Gastroesophageal sphincter (tissue), 4 donors: ENCODE measurements around the gene CFTR. TPM values are rescaled to one million over a fixed set of nuclear protein-coding genes. Genes with fewer than 3 reads are reported as not detected.

Experiments
- ATAC-seq: fragments of 150-250 bp; one replicate; pipeline ENCODE4 v1.9.1; 2016; ENCODE audit warnings: mild to moderate bottlenecking, moderate library complexity
- H3K27ac ChIP-seq, 4 donors: fragments of 200-600 bp; sonication (generic) in 3 of 4; 1 replicate in 3 of 4; 2 replicates in 1 of 4; pipeline ENCODE4 v1.5.1; 2016 to 2019
- H3K27me3 ChIP-seq: fragments of 200-600 bp; sonication (generic); one replicate; pipeline ENCODE4 v1.5.1; 2019
- H3K36me3 ChIP-seq, 2 donors: fragments of 200-600 bp; sonication (generic); one replicate each; pipeline ENCODE4 v1.5.1; 2019; ENCODE audit warnings: control low read depth in 1 of 2
- H3K4me1 ChIP-seq, 3 donors: fragments of 200-600 bp; sonication (generic); 1 replicate in 2 of 3; 2 replicates in 1 of 3; pipeline ENCODE4 v1.5.1; 2016 to 2019; ENCODE audit warnings: control low read depth in 2 of 3
- H3K4me3 ChIP-seq, 2 donors: fragments of 200-600 bp; sonication (generic); one replicate each; pipeline ENCODE4 v1.5.1; 2019; ENCODE audit warnings: mild to moderate bottlenecking in 1 of 2, moderate library complexity in 1 of 2
- H3K9me3 ChIP-seq, 3 donors: fragments of 200-600 bp; sonication (generic); one replicate each; pipeline ENCODE4 v1.5.1; 2017 to 2019; ENCODE audit warnings: control low read depth in 2 of 3
- EP300 ChIP-seq: sonication (generic); formaldehyde crosslinking; IDR thresholded peaks from one replicate; pipeline ENCODE4 v1.6.1; 2017; ENCODE audit warnings: antibody characterized with exemption, mild to moderate bottlenecking
- POLR2A ChIP-seq, 2 donors: fragments of 450-650 bp; IDR thresholded peaks; one replicate each; pipeline ENCODE4 v1.6.1; 2017; ENCODE audit warnings: antibody characterized with exemption in 2 of 2, mild to moderate bottlenecking in 2 of 2, moderate library complexity in 1 of 2
- POLR2AphosphoS5 ChIP-seq: sonication (generic); formaldehyde crosslinking; IDR thresholded peaks from one replicate; pipeline ENCODE4 v1.6.1; 2017; ENCODE audit warnings: antibody characterized with exemption
- WGBS, 2 donors: methylation state at CpG; one replicate each; pipeline ENCODE4 v1.1.5; 2018; ENCODE audit warnings: low coverage in 1 of 2; 5-methylcytosine and 5-hydroxymethylcytosine counted together
- total RNA-seq, 4 donors: library from RNA; depleted of rRNA; stranded (reverse); fragments of >200 nt; gene quantifications; one replicate each; pipeline ENCODE4 v1.1.0, GENCODE V29; 2016
- TF ChIP-seq, protein P1 (sequence below), 4 experiments: fragments of 200-600 bp in 2 of 4; fragments of 450-650 bp in 2 of 4; sonication (generic) in 1 of 4; IDR thresholded peaks; one replicate each; pipeline ENCODE4 v1.5.1; 2017 to 2019; ENCODE audit warnings: antibody characterized with exemption in 4 of 4, mild to moderate bottlenecking in 2 of 4, moderate library complexity in 2 of 4

The CFTR gene
- total RNA-seq, 4 donors from 2014 or later, result 1.9 TPM; not detected in 3

DNA sequence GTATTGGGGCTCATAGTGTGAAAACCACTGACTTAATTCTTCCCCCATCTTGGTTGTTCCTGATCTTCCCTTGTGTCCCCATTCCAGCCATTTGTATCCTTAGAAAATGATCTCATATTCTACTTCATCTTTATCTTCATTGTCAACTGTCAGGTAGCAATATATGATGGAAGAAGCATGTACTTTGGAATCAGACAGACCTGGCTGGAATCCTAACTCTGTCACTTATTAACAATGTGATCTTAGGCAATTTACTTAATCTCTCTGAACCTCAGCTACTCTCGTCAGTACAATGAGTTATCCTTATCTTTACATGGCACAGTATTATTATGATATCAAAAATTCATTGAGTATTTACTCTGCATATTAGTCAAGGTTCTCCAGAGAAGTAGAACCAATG is 10.1 kb downstream of the CFTR start:
- WGBS, 2 donors, result 67 to 89% methylated on average over 1 of the region's 1 CpG
- Histone ChIP-seq H3K4me1 (no peaks in the 10 kb centered on the region), H3K4me3 (no peak overlapping the region), H3K9me3 (no peaks in the 10 kb centered on the region), H3K27me3 (no peaks in the 10 kb centered on the region), H3K27ac (no peak overlapping the region), H3K36me3 (no peaks in the 10 kb centered on the region)
- no peak for ATAC-seq
- TF ChIP-seq EP300 (no peak), POLR2AphosphoS5 (no peak), POLR2A (IDR thresholded peaks at IDR 0.05) (no peak)
- TF ChIP-seq, protein P1, sequence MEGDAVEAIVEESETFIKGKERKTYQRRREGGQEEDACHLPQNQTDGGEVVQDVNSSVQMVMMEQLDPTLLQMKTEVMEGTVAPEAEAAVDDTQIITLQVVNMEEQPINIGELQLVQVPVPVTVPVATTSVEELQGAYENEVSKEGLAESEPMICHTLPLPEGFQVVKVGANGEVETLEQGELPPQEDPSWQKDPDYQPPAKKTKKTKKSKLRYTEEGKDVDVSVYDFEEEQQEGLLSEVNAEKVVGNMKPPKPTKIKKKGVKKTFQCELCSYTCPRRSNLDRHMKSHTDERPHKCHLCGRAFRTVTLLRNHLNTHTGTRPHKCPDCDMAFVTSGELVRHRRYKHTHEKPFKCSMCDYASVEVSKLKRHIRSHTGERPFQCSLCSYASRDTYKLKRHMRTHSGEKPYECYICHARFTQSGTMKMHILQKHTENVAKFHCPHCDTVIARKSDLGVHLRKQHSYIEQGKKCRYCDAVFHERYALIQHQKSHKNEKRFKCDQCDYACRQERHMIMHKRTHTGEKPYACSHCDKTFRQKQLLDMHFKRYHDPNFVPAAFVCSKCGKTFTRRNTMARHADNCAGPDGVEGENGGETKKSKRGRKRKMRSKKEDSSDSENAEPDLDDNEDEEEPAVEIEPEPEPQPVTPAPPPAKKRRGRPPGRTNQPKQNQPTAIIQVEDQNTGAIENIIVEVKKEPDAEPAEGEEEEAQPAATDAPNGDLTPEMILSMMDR (IDR thresholded peaks at IDR 0.05), result no peak

DNA sequence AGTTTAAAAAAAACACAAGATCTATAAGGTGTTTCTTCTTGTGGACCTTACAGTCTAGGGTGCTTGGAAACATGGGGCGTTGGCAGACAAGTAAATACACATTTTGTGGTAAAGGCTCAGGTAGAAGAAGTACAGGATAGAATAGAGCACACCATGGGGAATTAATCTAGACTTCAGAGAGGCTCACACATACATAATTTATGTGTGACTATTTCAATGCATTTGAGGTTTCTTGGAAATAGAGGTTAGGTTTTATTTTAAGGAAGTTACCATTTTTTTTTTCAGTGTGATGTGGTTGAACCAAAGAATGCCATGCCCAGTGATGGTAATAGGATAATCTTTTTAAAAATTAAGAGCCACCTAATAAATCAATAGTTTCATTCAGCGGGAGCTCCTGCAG is 12.8 kb downstream of the CFTR start:
- no peak overlapping the region for H3K4me3 ChIP-seq
- H3K9me3 ChIP-seq, result no peaks in the 10 kb centered on the region
- no peaks in the 10 kb centered on the region for H3K4me1 ChIP-seq
- H3K27me3 ChIP-seq, result no peaks in the 10 kb centered on the region
- WGBS, 2 donors, result 85 to 89% methylated on average over 2 of the region's 2 CpGs
- no peak for TF ChIP-seq EP300
- TF ChIP-seq, protein P1 (IDR thresholded peaks at IDR 0.05), result no peak
- TF ChIP-seq POLR2A (IDR thresholded peaks at IDR 0.05), result no peak
- no peak for TF ChIP-seq POLR2AphosphoS5
- H3K36me3 ChIP-seq, result no peaks in the 10 kb centered on the region
- H3K27ac ChIP-seq, result no peak overlapping the region
- ATAC-seq, result no peak

DNA sequence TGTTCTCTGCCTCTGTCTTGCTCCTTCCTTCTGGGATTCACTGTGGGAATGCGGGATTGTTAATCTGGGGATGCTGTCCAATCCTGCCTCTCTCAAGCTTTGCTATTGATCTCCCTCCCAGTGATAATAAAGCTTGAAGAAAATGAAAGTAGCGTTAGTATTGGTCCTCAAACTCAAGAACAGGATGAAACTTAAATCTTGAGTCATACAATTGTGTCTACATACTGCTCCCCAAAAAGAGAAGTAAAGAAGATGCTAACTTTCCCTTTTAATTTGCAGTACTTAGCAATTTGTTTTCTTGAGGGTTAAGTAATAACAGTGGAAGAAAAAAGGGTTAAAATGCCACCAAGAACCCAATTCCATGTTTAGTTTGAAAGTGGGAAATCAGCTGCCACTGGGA is 13.6 kb downstream of the CFTR start:
- no peaks in the 10 kb centered on the region for H3K9me3 ChIP-seq
- no peaks in the 10 kb centered on the region for H3K27me3 ChIP-seq
- H3K36me3 ChIP-seq, result no peaks in the 10 kb centered on the region
- ATAC-seq, result no peak
- no peak overlapping the region for H3K27ac ChIP-seq
- TF ChIP-seq EP300 (no peak), POLR2A (IDR thresholded peaks at IDR 0.05) (no peak), POLR2AphosphoS5 (no peak)
- TF ChIP-seq, protein P1 (IDR thresholded peaks at IDR 0.05), result no peak
- WGBS, 2 donors, result 80 to 87% methylated on average over 1 to 2 of the region's 2 CpGs
- H3K4me3 ChIP-seq, result no peak overlapping the region
- no peaks in the 10 kb centered on the region for H3K4me1 ChIP-seq

DNA sequence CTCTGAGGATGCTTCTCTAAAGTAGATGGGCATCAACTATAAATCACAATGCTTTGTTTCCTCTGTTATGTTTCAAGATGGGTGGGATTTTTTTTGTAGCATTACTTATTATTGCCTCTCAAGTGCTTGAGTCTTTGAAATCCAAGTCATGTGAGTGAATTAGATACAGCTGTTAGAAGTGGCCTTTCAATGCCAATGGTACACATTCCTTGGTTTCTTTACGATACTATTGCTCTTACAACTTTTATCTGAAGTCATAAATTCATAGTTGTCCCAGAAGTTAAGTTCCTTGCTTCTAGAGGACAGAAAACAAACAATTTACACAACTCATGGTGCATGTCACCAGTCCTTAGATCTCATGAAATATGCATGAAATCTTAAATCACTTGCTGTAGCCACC is 15.5 kb downstream of the CFTR start:
- H3K27me3 ChIP-seq, result no peaks in the 10 kb centered on the region
- no peak overlapping the region for H3K27ac ChIP-seq
- no peak overlapping the region for H3K4me3 ChIP-seq
- H3K36me3 ChIP-seq, result no peaks in the 10 kb centered on the region
- no peak for TF ChIP-seq POLR2A (IDR thresholded peaks at IDR 0.05)
- TF ChIP-seq, protein P1 (IDR thresholded peaks at IDR 0.05), result no peak
- no peak for TF ChIP-seq EP300
- 83 to 86% methylated on average over 1 of the region's 1 CpG for WGBS, 2 donors
- no peak for ATAC-seq
- H3K4me1 ChIP-seq, result no peaks in the 10 kb centered on the region
- no peaks in the 10 kb centered on the region for H3K9me3 ChIP-seq

DNA sequence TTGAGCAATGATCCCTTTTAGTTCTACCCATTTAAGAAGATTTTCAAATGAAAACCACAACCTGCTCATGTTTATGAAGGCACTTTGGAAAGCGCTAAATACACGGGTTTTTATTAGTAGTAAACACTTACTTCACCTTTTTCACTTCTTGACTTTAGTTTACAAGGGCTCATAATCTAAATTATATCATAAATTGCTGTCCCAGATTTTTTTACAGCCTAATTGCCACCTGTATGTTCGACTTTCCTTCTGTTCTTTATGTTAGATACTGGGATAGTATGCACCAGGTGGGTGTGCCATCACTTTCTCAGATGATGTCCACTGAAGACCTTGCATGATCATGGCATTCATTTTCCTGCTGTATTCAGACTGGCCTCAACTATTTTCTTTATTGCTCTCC is 22.5 kb downstream of the CFTR start:
- Histone ChIP-seq H3K9me3 (no peaks in the 10 kb centered on the region), H3K4me1 (no peaks in the 10 kb centered on the region), H3K4me3 (no peak overlapping the region), H3K27ac (no peak overlapping the region), H3K36me3 (no peaks in the 10 kb centered on the region), H3K27me3 (no peaks in the 10 kb centered on the region)
- WGBS, 2 donors, result 80 to 83% methylated on average over 3 of the region's 3 CpGs
- TF ChIP-seq, protein P1 (IDR thresholded peaks at IDR 0.05), result no peak
- TF ChIP-seq POLR2AphosphoS5 (no peak), EP300 (no peak), POLR2A (IDR thresholded peaks at IDR 0.05) (no peak)
- ATAC-seq, result no peak
